ENCODE results near the gene ZNF385B.

The ZNF385B gene

DNA sequence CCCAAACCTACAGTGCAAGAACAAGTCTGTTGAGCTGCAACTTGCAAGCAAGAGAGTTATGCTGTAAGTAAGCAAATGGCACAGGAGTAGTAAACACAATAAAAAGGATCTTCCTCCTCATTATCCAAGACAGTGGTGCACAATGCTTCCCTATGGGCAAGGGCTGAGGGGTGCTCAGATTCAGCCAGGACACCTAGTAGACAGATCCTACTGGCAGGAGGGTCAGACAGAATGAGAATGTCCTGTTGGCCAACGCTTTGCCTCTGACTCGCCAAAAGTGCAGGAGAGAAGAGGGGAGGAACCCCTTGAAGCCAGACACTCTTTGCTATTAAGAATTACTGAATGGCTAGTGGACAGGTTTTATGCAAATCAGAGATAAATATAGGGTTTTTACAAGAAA, 316.4 kb downstream of the ZNF385B start:
- H3K4me3 ChIP-seq (ENCODE audit: low read depth, low read length): no peak overlapping the region
- H3K9ac ChIP-seq: no peak overlapping the region
- no peak overlapping the region for H3K27ac ChIP-seq
- H2AFZ ChIP-seq: no peak overlapping the region
- TF ChIP-seq CTCF (IDR thresholded peaks at IDR 0.05): no peak
- H3K36me3 ChIP-seq (ENCODE audit: control insufficient read depth, insufficient read depth, low read length): no peaks in the 10 kb centered on the region
- H3K4me2 ChIP-seq (ENCODE audit: low read length): no peak overlapping the region
- H3K9me3 ChIP-seq (ENCODE audit: control insufficient read depth, low read length): no peaks in the 10 kb centered on the region
- no peaks in the 10 kb centered on the region for H3K4me1 ChIP-seq
- no peaks in the 10 kb centered on the region for H3K79me2 ChIP-seq
- H3K27me3 ChIP-seq (ENCODE audit: control insufficient read depth, insufficient read depth, low read length): no peaks in the 10 kb centered on the region

DNA sequence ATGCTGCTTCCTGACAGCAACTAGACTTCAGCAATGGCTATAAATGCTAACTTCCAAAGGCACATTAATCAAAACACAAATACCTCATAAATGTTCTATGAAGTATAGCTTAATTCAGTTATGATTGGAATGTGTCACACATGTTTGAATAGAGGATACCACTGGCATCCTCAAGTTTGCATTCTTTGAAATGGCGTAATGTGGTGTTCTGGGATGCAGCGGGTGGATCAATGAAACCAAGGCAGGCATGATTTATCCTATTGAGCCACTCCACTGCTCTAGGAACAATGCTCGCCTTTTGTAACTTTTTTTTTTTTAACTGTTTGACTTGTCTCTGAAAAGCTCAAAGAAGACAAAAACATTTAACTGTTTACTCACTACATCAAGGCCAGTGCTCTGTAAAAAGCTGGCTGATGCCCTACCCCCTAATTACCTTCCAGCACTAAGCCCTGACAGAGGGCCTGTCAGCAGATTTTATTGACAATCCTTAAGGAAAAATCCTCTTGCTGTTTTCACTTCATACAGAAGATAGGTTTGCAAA, 318.0 kb downstream of the ZNF385B start:
- H3K9me3 ChIP-seq (ENCODE audit: control insufficient read depth, low read length): no peaks in the 10 kb centered on the region
- H3K36me3 ChIP-seq (ENCODE audit: control insufficient read depth, insufficient read depth, low read length): no peaks in the 10 kb centered on the region
- no peaks in the 10 kb centered on the region for H3K4me1 ChIP-seq
- no peaks in the 10 kb centered on the region for H3K27me3 ChIP-seq (ENCODE audit: control insufficient read depth, insufficient read depth, low read length)
- H2AFZ ChIP-seq: no peak overlapping the region
- H3K4me3 ChIP-seq (ENCODE audit: low read depth, low read length): no peak overlapping the region
- TF ChIP-seq CTCF (IDR thresholded peaks at IDR 0.05): no peak
- no peak overlapping the region for H3K27ac ChIP-seq
- no peaks in the 10 kb centered on the region for H3K79me2 ChIP-seq
- no peak overlapping the region for H3K9ac ChIP-seq
- H3K4me2 ChIP-seq (ENCODE audit: low read length): no peak overlapping the region

GRCh38 chr2:179541586-179541985, 319.8 kb downstream of the ZNF385B start:
- Histone ChIP-seq H3K9ac (no peak overlapping the region), H3K4me3 (ENCODE audit: low read depth, low read length) (no peak overlapping the region), H3K27me3 (ENCODE audit: control insufficient read depth, insufficient read depth, low read length) (no peaks in the 10 kb centered on the region), H2AFZ (no peak overlapping the region), H3K4me2 (ENCODE audit: low read length) (no peak overlapping the region), H3K4me1 (no peaks in the 10 kb centered on the region), H3K36me3 (ENCODE audit: control insufficient read depth, insufficient read depth, low read length) (no peaks in the 10 kb centered on the region), H3K27ac (no peak overlapping the region), H3K9me3 (ENCODE audit: control insufficient read depth, low read length) (no peaks in the 10 kb centered on the region), H3K79me2 (no peaks in the 10 kb centered on the region)
- no peak for TF ChIP-seq CTCF (IDR thresholded peaks at IDR 0.05)

GRCh38 chr2:179539124-179539511, 322.3 kb downstream of the ZNF385B start:
- no peaks in the 10 kb centered on the region for H3K79me2 ChIP-seq
- no peak overlapping the region for H3K9ac ChIP-seq
- no peaks in the 10 kb centered on the region for H3K27me3 ChIP-seq (ENCODE audit: control insufficient read depth, insufficient read depth, low read length)
- no peak overlapping the region for H3K27ac ChIP-seq
- no peak overlapping the region for H3K4me3 ChIP-seq (ENCODE audit: low read depth, low read length)
- no peak overlapping the region for H3K4me2 ChIP-seq (ENCODE audit: low read length)
- TF ChIP-seq CTCF (IDR thresholded peaks at IDR 0.05): no peak
- H3K36me3 ChIP-seq (ENCODE audit: control insufficient read depth, insufficient read depth, low read length): peaks cover 3% of the 10 kb centered on the region
- H3K9me3 ChIP-seq (ENCODE audit: control insufficient read depth, low read length): no peaks in the 10 kb centered on the region
- H2AFZ ChIP-seq: no peak overlapping the region
- no peaks in the 10 kb centered on the region for H3K4me1 ChIP-seq

DNA sequence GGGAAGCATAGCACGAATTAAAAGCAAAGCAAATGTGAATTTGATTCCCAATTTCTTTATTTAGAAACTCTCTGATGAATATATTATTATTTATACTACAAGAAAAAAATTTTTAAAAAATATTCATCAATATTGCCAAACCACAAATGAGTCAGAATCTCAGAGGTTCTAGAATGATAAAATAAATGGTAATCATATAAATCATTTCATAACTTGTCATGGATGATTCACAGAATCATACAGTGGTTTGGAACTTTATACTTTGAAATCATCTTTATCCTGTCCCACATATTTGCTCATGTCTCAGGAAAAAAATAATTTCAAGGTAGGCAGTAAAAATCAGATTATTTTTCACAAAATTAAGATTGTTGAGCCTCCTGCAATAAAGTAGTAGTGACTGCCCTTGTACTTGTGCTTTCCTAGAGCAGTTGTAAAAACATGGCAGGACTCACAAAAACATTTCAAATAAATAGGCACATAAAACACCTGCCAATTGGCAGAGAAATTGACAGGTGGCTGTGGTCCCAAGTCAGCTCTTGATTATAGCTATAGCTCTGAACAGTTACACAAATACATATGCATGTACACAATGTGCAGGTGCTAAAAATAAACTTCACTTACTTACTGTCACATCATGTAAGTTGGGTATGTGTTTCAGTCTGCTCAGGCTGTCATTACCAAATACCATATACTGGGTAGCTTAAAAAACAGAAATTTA, 322.8 kb downstream of the ZNF385B start:
- Histone ChIP-seq H3K4me3 (ENCODE audit: low read depth, low read length) (no peak overlapping the region), H3K36me3 (ENCODE audit: control insufficient read depth, insufficient read depth, low read length) (peaks cover 3% of the 10 kb centered on the region), H3K9ac (no peak overlapping the region), H3K9me3 (ENCODE audit: control insufficient read depth, low read length) (no peaks in the 10 kb centered on the region), H3K4me2 (ENCODE audit: low read length) (no peak overlapping the region), H3K27me3 (ENCODE audit: control insufficient read depth, insufficient read depth, low read length) (no peaks in the 10 kb centered on the region), H3K27ac (no peak overlapping the region), H2AFZ (no peak overlapping the region), H3K4me1 (no peaks in the 10 kb centered on the region), H3K79me2 (no peaks in the 10 kb centered on the region)
- TF ChIP-seq CTCF (IDR thresholded peaks at IDR 0.05): no peak
